Suprapubic skin (tissue), 4 donors: Measurements from ENCODE around the gene RAMACL.

Experiments used
- EP300 ChIP-seq: sonication (generic); formaldehyde crosslinking; IDR thresholded peaks from one replicate; pipeline ENCODE4 v1.6.1; 2017; ENCODE audit warnings: antibody characterized with exemption
- POLR2AphosphoS5 ChIP-seq, 3 donors: sonication (generic); formaldehyde crosslinking; IDR thresholded peaks; one replicate each; pipeline ENCODE4 v1.6.1; 2017; ENCODE audit warnings: antibody characterized with exemption in 3 of 3

DNA sequence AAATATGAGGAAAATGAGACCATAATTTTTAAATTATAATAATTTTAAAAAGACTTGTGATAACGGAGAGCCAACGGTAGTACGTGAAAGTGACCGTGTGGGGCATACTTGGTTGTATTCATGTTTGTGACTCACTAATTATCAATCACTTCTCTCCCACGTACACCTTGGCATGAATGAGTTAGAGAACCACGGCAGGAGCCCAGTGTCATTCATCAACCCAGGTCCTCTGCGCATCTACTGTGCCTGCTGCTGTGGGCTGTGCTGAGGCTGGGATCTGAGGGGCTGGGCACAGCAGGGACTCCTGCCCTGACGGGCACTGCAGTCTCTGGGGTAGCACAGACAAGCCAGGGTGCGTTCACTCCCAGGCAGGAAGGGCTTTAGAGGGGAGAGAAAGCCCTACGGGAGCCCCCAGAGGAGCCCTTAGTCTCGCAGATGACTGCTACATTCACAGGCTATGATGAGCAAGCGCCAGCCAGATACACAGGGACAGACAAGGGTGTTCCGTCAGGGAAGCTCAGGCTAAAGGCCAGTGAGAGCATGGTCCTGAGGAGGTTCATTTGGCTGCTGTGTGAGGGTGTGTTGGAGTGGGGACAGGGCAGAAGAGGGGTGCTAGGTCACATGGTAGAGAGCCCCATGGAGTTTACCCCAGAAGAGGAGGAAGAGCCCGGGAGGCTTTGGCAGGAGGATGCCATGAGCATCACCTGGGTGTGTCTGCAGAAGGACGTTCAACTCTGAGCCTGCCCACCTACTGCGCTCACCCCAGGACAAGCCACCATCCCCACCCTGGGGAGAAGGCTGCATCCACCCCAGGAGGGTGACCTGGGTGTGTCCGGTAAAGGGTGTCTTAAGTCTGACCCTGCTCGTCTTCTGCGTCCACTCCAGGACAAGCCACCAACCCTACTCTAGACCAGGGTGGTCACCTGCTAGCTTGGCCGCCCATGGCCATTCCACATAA lies 48.8 kb upstream of the RAMACL start:
- TF ChIP-seq EP300 (no peak), POLR2AphosphoS5 (IDR thresholded peaks at IDR 0.05) (no peak)
